K562 (cell line): ENCODE data around the gene PIP4K2A. TPM values are rescaled to one million over a fixed set of nuclear protein-coding genes. Genes with fewer than 3 reads are reported as not detected.

Source experiments
- ID3 ChIP-seq, 2 experiments: fragments of 250-450 bp in 1 of 2; fragments of 450-650 bp in 1 of 2; sonication (Bioruptor Pico) in 1 of 2; IDR thresholded peaks; 2 replicates each; pipeline versions ENCODE4 v1.6.1 to v1.8.0; 2016 to 2021; ENCODE audit warnings: mild to moderate bottlenecking in 2 of 2, moderate library complexity in 2 of 2, missing compliant biosample characterization in 1 of 2, missing genetic modification characterization in 1 of 2
- MAZ ChIP-seq, 2 experiments: fragments of 450-650 bp in 1 of 2; sonication (generic) in 1 of 2; formaldehyde crosslinking; IDR thresholded peaks in 1 of 2; conservative IDR thresholded peaks in 1 of 2; 2 replicates each; pipeline versions ENCODE4 v1.4.0 to v1.5.0; 2020; ENCODE audit warnings: mild to moderate bottlenecking in 1 of 2, missing genetic modification reagents in 1 of 2
- MYBL2 ChIP-seq, 2 experiments: fragments of 450-650 bp in 1 of 2; sonication (generic) in 1 of 2; formaldehyde crosslinking in 1 of 2; IDR thresholded peaks; 2 replicates each; pipeline versions ENCODE4 v1.6.1 to v1.8.1; 2017 to 2022; ENCODE audit warnings: borderline replicate concordance in 1 of 2, inconsistent platforms in 1 of 2, low read depth in 1 of 2, mild to moderate bottlenecking in 1 of 2, missing genetic modification reagents in 1 of 2, moderate library complexity in 1 of 2
- SPI1 ChIP-seq: IDR thresholded peaks from 2 replicates; pipeline ENCODE4 v1.6.1; 2011; ENCODE audit warnings: low read depth, low read length, control low read depth, borderline replicate concordance
- STAT5B ChIP-seq: fragments of 250-450 bp; sonication (Bioruptor Pico); IDR thresholded peaks from 2 replicates; pipeline ENCODE4 v1.8.0; 2021; ENCODE audit warnings: mild to moderate bottlenecking, inconsistent platforms
- TFAM ChIP-seq: fragments of 250-450 bp; sonication (Bioruptor Pico); conservative IDR thresholded peaks from 2 replicates; pipeline ENCODE4 v1.5.0; 2021; ENCODE audit warnings: mild to moderate bottlenecking, moderate library complexity
- U2AF1 ChIP-seq: fragments of 200-400 bp; formaldehyde crosslinking; optimal IDR thresholded peaks from 2 replicates; pipeline ENCODE3; 2017; ENCODE audit warnings: mild to moderate bottlenecking, low read depth, low read length, moderate library complexity
- U2AF2 ChIP-seq: fragments of 200-400 bp; formaldehyde crosslinking; optimal IDR thresholded peaks from 2 replicates; pipeline ENCODE3; 2017; ENCODE audit warnings: low read depth, mild to moderate bottlenecking, low read length
- ZKSCAN8 ChIP-seq: fragments of 200-800 bp; sonication (Bioruptor generic); IDR thresholded peaks from 2 replicates; pipeline ENCODE4 v1.6.1; 2016; ENCODE audit warnings: missing genetic modification characterization, missing compliant biosample characterization
- polyA plus RNA-seq, 8 experiments: library from polyadenylated mRNA; depleted of rRNA in 4 of 8; stranded (reverse) in 5 of 8; unstranded in 3 of 8; fragments of >200 nt; fragmentation: Nextera tagmentation in 2 of 8; fragmentation: Illumina TruSeq in 1 of 8; extraction: Ambion mirVana in 2 of 8; extraction: Trizol in 1 of 8; gene quantifications; 2 replicates each; pipeline versions ENCODE4 v1.2.1 to v1.2.3, GENCODE V29; 2011 to 2014; ENCODE audit warnings: inconsistent platforms in 1 of 8, missing spikeins in 1 of 8
- total RNA-seq, 7 experiments: library from RNA; depleted of rRNA in 6 of 7; stranded (reverse); fragments of >200 nt in 6 of 7; fragmentation: Illumina TruSeq in 2 of 7; extraction: Trizol in 2 of 7; gene quantifications; 2 replicates each; pipeline versions ENCODE4 v1.2.1 to v1.2.3, GENCODE V29; 2011 to 2021; ENCODE audit warnings: low replicate concordance in 1 of 7
- TF ChIP-seq, protein P1 (sequence below): fragments of 250-450 bp; sonication (Bioruptor Pico); IDR thresholded peaks from 2 replicates; pipeline ENCODE4 v1.5.0; 2020; ENCODE audit warnings: mild to moderate bottlenecking
- TF ChIP-seq, protein P2 (sequence below): fragments of 200-600 bp; sonication (generic); IDR thresholded peaks from one replicate; pipeline ENCODE4 v1.6.1; 2012; ENCODE audit warnings: mild to moderate bottlenecking, low read depth, low read length, inconsistent platforms

Gene PIP4K2A
- total and polyA plus RNA-seq, 9 of the 15 experiments (the other 6 are each of a cell fraction or from before 2014, with no cell fraction given), result 35.6 to 117 (median 71.9) TPM

DNA sequence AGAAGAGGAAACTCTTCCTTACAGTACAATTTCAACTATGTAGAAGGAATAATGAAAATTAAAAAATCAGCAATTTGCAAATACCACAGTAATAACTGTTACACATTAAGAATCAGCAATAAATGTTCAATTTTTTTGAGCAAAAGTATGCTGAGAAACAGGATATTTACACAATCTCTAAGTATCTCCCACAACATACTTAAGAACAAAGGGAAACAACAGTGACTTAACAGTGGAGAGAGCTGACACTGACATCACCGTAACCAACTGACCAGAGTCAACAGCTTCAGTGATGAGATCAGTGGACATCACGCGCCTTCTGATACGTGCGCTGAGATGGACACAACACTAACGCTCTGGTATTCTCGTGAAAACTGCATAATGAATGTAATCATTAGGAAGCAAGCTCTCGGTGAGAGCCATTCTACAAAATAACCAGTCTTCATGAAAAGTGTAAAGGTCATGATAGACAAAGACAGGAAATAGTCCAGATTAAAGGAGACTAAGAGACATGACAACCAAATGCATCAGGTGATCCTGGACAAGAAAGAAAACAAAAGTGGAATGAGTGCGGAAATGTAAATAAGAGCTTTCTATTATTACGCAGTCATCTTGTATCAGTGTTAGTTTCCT is 82.6 kb downstream of the PIP4K2A start (continued):
- peak; percentile 5; the same call in 1 of the 2 replicates for TF ChIP-seq ID3 (CRISPR knock-in tag; IDR thresholded peaks at IDR 0.05)
- TF ChIP-seq ID3 (tag; IDR thresholded peaks at IDR 0.05), result peak; percentile 88; the same call in 1 of the 2 replicates
- no peak for TF ChIP-seq U2AF1
- no peak for TF ChIP-seq TFAM (CRISPR knock-in tag)
- TF ChIP-seq, protein P1, sequence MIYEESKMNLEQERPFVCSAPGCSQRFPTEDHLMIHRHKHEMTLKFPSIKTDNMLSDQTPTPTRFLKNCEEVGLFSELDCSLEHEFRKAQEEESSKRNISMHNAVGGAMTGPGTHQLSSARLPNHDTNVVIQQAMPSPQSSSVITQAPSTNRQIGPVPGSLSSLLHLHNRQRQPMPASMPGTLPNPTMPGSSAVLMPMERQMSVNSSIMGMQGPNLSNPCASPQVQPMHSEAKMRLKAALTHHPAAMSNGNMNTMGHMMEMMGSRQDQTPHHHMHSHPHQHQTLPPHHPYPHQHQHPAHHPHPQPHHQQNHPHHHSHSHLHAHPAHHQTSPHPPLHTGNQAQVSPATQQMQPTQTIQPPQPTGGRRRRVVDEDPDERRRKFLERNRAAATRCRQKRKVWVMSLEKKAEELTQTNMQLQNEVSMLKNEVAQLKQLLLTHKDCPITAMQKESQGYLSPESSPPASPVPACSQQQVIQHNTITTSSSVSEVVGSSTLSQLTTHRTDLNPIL, result no peak
- TF ChIP-seq MYBL2 (IDR thresholded peaks at IDR 0.05; ENCODE audit: low read depth), result no peak; the same call in 1 of the 2 replicates
- TF ChIP-seq MYBL2 (CRISPR knock-in tag; IDR thresholded peaks at IDR 0.05; ENCODE audit: borderline replicate concordance), result no peak
- no peak for TF ChIP-seq ZKSCAN8
- no peak for TF ChIP-seq SPI1
- TF ChIP-seq U2AF2, result no peak
- no peak for TF ChIP-seq STAT5B
- no peak; a peak in 1 of 4 replicates for TF ChIP-seq MAZ (CRISPR knock-in tag; conservative IDR thresholded peaks at IDR 0.05 in 1 of 2, IDR thresholded peaks at IDR 0.05 in 1 of 2)
- TF ChIP-seq, protein P2, sequence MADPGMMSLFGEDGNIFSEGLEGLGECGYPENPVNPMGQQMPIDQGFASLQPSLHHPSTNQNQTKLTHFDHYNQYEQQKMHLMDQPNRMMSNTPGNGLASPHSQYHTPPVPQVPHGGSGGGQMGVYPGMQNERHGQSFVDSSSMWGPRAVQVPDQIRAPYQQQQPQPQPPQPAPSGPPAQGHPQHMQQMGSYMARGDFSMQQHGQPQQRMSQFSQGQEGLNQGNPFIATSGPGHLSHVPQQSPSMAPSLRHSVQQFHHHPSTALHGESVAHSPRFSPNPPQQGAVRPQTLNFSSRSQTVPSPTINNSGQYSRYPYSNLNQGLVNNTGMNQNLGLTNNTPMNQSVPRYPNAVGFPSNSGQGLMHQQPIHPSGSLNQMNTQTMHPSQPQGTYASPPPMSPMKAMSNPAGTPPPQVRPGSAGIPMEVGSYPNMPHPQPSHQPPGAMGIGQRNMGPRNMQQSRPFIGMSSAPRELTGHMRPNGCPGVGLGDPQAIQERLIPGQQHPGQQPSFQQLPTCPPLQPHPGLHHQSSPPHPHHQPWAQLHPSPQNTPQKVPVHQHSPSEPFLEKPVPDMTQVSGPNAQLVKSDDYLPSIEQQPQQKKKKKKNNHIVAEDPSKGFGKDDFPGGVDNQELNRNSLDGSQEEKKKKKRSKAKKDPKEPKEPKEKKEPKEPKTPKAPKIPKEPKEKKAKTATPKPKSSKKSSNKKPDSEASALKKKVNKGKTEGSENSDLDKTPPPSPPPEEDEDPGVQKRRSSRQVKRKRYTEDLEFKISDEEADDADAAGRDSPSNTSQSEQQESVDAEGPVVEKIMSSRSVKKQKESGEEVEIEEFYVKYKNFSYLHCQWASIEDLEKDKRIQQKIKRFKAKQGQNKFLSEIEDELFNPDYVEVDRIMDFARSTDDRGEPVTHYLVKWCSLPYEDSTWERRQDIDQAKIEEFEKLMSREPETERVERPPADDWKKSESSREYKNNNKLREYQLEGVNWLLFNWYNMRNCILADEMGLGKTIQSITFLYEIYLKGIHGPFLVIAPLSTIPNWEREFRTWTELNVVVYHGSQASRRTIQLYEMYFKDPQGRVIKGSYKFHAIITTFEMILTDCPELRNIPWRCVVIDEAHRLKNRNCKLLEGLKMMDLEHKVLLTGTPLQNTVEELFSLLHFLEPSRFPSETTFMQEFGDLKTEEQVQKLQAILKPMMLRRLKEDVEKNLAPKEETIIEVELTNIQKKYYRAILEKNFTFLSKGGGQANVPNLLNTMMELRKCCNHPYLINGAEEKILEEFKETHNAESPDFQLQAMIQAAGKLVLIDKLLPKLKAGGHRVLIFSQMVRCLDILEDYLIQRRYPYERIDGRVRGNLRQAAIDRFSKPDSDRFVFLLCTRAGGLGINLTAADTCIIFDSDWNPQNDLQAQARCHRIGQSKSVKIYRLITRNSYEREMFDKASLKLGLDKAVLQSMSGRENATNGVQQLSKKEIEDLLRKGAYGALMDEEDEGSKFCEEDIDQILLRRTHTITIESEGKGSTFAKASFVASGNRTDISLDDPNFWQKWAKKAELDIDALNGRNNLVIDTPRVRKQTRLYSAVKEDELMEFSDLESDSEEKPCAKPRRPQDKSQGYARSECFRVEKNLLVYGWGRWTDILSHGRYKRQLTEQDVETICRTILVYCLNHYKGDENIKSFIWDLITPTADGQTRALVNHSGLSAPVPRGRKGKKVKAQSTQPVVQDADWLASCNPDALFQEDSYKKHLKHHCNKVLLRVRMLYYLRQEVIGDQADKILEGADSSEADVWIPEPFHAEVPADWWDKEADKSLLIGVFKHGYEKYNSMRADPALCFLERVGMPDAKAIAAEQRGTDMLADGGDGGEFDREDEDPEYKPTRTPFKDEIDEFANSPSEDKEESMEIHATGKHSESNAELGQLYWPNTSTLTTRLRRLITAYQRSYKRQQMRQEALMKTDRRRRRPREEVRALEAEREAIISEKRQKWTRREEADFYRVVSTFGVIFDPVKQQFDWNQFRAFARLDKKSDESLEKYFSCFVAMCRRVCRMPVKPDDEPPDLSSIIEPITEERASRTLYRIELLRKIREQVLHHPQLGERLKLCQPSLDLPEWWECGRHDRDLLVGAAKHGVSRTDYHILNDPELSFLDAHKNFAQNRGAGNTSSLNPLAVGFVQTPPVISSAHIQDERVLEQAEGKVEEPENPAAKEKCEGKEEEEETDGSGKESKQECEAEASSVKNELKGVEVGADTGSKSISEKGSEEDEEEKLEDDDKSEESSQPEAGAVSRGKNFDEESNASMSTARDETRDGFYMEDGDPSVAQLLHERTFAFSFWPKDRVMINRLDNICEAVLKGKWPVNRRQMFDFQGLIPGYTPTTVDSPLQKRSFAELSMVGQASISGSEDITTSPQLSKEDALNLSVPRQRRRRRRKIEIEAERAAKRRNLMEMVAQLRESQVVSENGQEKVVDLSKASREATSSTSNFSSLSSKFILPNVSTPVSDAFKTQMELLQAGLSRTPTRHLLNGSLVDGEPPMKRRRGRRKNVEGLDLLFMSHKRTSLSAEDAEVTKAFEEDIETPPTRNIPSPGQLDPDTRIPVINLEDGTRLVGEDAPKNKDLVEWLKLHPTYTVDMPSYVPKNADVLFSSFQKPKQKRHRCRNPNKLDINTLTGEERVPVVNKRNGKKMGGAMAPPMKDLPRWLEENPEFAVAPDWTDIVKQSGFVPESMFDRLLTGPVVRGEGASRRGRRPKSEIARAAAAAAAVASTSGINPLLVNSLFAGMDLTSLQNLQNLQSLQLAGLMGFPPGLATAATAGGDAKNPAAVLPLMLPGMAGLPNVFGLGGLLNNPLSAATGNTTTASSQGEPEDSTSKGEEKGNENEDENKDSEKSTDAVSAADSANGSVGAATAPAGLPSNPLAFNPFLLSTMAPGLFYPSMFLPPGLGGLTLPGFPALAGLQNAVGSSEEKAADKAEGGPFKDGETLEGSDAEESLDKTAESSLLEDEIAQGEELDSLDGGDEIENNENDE, result no peak
